Stimulated activated CD8-positive, alpha-beta memory T cell treated with anti-CD3 and anti-CD28 coated beads, Interleukin-4, amount 100 ng/mL, for 4 hours (primary cell): ENCODE measurements around the gene SAMD10.
"Not testable (repeated sequence)": the region's sequence is repeated elsewhere in the genome, so short reads cannot be mapped to it uniquely, and the experiment has no call there.

ENCODE experiments used
- DNase-seq, 2 donors: peaks; one replicate each; pipeline ENCODE4 v3.0.0-alpha.2; 2020; ENCODE audit warnings: low read depth in 2 of 2, low spot score in 1 of 2

The SAMD10 gene

GRCh38 chr20:64003960-64004725 is 24.7 kb upstream of the SAMD10 start:
- DNase-seq: no peak

- DNase-seq: no peak
These were observed 22.2 kb upstream of the SAMD10 start for GRCh38 chr20:64001607-64002011.

DNA sequence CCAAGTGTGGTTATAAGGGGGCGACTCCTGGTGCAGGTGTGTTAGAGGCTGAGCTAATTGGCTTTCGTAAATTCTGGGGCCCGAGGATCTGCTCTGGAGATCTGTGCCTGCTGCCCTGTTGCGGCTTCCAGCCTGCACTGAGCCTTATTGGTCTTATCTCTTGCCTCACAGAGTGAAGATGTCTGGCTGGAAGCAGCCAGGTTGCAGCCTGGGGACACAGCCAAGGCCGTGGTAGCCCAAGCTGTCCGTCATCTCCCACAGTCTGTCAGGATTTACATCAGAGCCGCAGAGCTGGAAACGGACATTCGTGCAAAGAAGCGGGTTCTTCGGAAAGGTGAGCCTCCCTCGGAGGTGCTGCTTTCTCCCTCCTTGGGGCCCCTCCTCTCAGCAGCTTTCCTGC is 21.5 kb upstream of the SAMD10 start:
- no peak for DNase-seq

DNA sequence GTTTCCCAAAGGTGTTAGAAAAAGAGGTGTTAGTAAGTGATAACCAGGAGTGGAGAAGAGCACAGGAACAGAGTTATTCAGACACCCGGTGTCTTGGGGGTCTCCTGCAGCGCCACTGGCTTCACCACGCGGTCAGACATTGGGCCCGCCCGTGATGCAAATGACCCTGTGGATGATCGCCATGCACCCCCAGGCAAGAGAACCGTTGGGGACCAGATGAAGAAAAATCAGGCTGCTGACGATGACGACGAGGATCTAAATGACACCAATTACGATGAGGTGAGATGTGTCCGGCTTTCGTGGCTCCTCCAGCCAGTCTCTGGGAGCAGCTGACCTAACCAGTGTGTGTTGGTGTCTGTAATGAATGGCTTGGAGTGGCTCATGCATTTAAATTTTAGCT is 3.5 kb upstream of the SAMD10 start:
- DNase-seq: no peak

DNA sequence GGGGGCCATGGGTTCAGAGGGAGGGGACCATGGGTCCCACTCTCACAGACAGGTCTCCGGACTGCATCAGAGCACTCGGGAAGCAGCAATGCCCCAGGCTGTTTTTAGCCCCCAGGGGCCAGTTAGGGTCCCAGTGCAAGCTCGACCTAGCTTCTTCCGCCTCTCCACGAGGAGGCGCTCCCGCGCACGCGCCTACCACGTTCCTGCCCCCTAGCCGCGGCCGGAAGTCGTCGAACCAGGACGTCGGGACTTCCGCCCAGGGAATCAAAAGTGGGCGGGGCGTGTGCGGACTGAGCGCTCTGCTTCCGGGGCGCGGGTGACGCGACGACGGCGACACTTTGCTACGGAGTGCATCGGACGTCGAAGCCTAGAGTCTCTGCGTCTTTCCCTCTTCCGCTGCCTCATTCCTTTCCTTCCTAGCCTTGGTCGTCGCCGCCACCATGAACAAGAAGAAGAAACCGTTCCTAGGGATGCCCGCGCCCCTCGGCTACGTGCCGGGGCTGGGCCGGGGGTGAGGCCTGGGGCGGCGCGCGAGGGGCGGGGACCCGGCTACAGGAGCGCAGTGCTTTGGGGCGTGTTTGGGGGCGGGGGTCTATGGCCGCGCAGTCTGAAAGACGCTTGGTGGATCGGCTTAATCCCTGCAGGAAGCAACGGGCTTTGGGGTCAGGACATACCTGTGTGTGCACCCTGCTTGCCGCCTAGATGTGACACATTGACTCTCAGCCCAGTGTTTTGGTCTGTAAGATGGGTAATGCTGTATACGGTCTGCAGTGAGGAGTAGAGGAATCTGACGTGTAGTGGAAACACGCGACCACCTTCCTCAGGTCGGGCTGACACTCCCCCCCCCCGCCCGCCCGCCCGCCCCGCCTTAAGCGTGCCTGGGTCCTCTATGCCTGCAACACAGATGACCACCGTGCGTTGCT is 1.6 kb upstream of the SAMD10 start, which contains the start of gene PRPF6:
Gene PRPF6 (plus strand): TSS at position 327 of the 923 bp plus-strand sequence. CDS start 114 bp downstream, at position 441.
- DNase-seq: peak; percentile 83 to 89

DNA sequence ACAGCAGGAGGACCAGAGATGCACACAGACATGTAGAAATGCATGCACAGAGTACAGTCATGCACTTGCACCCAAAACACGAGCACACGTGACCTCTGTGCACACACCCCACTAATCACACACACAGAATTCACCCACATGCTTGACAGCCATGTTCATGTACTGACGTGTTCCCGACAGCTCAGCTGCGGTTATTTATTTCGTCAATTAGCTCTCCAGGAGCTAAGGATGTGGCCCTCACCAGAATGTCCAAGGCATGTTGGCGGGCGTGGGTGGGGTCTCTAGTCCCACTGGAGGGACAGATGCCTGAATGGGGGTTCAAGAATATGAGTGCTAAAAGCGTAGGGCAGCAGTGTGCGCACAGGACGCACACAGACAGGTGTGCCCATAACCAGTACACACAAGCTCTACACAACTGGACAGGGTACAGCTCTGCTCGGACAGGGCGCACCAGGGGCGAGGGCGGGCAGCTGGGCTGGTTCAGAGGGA is 919 bp upstream of the SAMD10 start:
- no peak for DNase-seq

GRCh38 chr20:63979229-63979556 is 249 bp downstream of the SAMD10 start:
- no peak for DNase-seq

DNA sequence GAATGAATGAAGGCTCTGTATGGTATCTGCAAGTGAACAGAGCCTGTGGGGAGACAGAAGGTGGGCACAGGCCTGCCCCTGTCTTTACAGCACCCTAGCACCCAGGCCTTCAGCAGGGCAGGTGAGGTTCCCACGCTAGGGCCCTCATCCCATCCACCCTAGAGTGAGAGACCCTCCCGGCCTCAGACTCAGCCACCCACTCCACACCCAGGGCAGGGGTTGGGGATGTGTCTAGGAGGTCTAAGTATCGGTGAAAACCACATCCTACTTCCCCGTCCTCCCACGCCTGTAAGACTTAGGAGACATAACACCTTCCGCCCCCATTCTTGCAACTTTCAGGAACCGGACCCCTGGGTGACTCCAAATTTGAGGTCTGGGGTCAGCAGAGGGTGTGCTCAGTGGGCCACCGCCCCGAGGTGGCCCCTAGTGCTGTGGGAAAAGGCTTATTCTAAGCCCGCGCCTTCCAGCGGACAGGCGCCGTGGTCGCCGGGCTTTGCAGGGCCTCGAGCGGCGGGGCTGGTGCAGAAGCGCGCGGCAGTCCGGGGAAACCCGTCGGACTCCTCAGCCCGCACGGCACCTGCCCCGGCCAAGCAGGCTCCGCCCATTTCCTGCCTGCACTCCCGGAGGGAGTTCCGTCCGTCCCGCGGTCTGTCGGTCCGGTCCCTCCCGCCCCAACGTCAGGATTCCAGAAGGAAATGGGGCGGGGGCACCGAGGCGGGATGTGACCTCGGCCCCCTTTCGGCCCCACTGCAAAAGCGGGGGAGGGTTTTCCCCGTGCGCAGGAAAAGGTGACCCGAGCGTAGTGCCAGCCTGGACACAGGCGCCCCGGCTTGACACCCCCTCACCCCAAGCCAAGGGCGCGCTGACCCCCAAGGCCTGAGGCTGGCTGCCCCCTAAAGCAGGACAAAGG is 868 bp downstream of the SAMD10 start:
- peak in 1 of 2 donors; percentile 41 for DNase-seq

- DNase-seq: peak in 1 of 2 donors; percentile 46
These were observed 1.6 kb downstream of the SAMD10 start for GRCh38 chr20:63977739-63978276.

- DNase-seq: no peak
These were observed 2.3 kb downstream of the SAMD10 start for GRCh38 chr20:63976980-63977738.

DNA sequence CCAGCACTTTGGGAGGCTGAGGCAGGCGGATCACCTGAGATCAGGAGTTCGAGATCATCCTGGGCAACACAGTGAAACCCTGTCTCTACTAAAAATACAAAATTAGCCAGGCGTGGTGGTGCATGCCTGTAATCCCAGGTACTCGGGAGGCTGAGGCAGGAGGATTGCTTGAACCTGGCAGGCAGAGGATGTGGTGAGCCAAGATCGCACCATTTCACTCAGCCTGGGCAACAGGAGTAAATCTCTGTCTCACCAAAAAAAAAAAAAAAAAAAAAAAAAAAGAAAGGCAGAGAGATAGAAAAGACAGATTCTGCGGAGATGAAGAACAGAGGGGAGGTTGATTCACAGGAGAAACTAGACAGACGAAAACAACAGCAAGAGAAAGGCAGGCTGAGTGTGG is 2.9 kb downstream of the SAMD10 start:
- not testable (repeated sequence) for DNase-seq

GRCh38 chr20:63974402-63975200 is 4.8 kb downstream of the SAMD10 start:
- DNase-seq: no peak

- DNase-seq: peak in 1 of 2 donors; percentile 59
These were observed 5.6 kb downstream of the SAMD10 start for GRCh38 chr20:63973636-63974401.

DNA sequence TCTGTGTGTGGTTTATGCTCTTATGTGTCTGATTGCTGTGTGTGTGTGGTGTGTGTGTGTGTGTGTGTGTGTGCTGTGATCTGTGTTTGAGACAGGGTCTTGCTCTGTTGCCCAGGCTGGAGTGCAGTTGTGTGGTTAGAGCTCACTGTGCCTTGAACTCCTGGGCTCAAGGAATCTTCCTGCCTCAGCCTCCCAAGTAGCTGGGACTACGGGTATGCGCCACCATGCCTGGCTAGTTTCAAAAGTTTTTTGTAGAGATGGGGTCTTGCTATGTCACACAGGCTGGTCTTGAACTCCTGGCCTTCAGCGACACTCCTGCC is 6.3 kb downstream of the SAMD10 start:
- DNase-seq: no peak

- DNase-seq: no peak
These were observed 6.9 kb downstream of the SAMD10 start for GRCh38 chr20:63972312-63973159.

DNA sequence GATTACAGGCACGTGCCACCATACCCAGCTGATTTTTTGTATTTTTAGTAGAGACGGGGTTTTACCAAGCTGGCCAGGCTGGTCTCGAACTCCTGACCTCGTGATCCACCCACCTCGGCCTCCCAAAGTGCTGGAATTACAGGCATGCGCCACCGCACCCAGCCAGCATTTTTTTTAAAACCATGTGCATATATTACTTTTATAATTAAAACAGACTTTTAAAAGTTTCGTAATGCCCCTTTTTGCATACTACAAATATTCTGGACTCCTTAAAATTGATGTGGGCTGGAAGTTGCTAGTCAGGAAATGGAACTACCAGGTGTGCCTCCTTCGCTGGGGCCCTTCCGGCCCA is 7.5 kb downstream of the SAMD10 start:
- DNase-seq: not testable (repeated sequence)

- no peak for DNase-seq
These were observed 8.6 kb downstream of the SAMD10 start for GRCh38 chr20:63970714-63971431.
